Keratinocyte (primary cell): ENCODE data around the gene ATAD2B. TPM values are rescaled to one million over a fixed set of nuclear protein-coding genes. Genes with fewer than 3 reads are reported as not detected.

Source experiments
- DNase-seq: peaks from one replicate; pipeline ENCODE4 v3.0.0-alpha.2; 2011; ENCODE audit warnings: low read depth, missing footprints, low spot score
- FAIRE-seq: peaks from 2 replicates; lab custom pipeline; 2011; peaks lifted over from hg19 to GRCh38; lab: Jason Lieb, UNC
- H2AFZ ChIP-seq: 2 replicates; pipeline ENCODE4 v1.6.0; 2012; ENCODE audit warnings: low read length, control low read depth, inconsistent platforms; ENCODE audit not compliant: control insufficient read depth
- H3K27ac ChIP-seq: 2 replicates; pipeline ENCODE4 v1.5.1; 2011; ENCODE audit warnings: low read length; ENCODE audit not compliant: control insufficient read depth, insufficient read depth
- H3K27me3 ChIP-seq: 3 replicates; pipeline ENCODE4 v1.6.0; 2011; ENCODE audit warnings: low read length; ENCODE audit not compliant: control insufficient read depth, insufficient read depth; ENCODE audit errors: extremely low read depth
- H3K36me3 ChIP-seq, 2 experiments: 2 replicates in 1 of 2; 3 replicates in 1 of 2; pipeline ENCODE4 v1.5.1; 2011; ENCODE audit warnings: low read length in 2 of 2, mild to moderate bottlenecking in 1 of 2; ENCODE audit not compliant: control insufficient read depth in 2 of 2, insufficient read depth in 2 of 2; ENCODE audit errors: extremely low read depth in 1 of 2
- H3K4me1 ChIP-seq: 3 replicates; pipeline ENCODE4 v1.5.1; 2011; ENCODE audit warnings: low read length; ENCODE audit not compliant: control insufficient read depth, insufficient read depth; ENCODE audit errors: extremely low read depth
- H3K4me2 ChIP-seq: 3 replicates; pipeline ENCODE4 v1.6.0; 2011; ENCODE audit warnings: low read depth, low read length; ENCODE audit not compliant: control insufficient read depth, insufficient read depth; ENCODE audit errors: extremely low read depth
- H3K4me3 ChIP-seq, 3 experiments: fragments of 200-600 bp in 1 of 3; sonication (generic) in 1 of 3; 2 replicates in 2 of 3; 3 replicates in 1 of 3; pipeline ENCODE4 v1.5.1; 2011 to 2016; ENCODE audit warnings: low read length in 3 of 3, mild to moderate bottlenecking in 3 of 3, control low read depth in 2 of 3, inconsistent platforms in 1 of 3, low read depth in 1 of 3, mixed read lengths in 1 of 3, mixed run types in 1 of 3, moderate library complexity in 1 of 3; ENCODE audit not compliant: control insufficient read depth in 2 of 3, insufficient read depth in 2 of 3; ENCODE audit errors: extremely low read depth in 1 of 3
- H3K79me2 ChIP-seq: 2 replicates; pipeline ENCODE4 v1.6.0; 2012; ENCODE audit warnings: low read length; ENCODE audit not compliant: control insufficient read depth, insufficient read depth
- H3K9ac ChIP-seq: 3 replicates; pipeline ENCODE4 v1.6.0; 2011; ENCODE audit warnings: low read length; ENCODE audit not compliant: control insufficient read depth, insufficient read depth; ENCODE audit errors: extremely low read depth
- H3K9me1 ChIP-seq: 3 replicates; pipeline ENCODE4 v1.6.0; 2011; ENCODE audit warnings: low read length; ENCODE audit not compliant: control insufficient read depth, insufficient read depth; ENCODE audit errors: extremely low read depth
- H3K9me3 ChIP-seq: 2 replicates; pipeline ENCODE4 v1.5.1; 2012; ENCODE audit warnings: low read depth, low read length; ENCODE audit not compliant: control insufficient read depth
- H4K20me1 ChIP-seq: 3 replicates; pipeline ENCODE4 v1.6.0; 2011; ENCODE audit warnings: low read length; ENCODE audit not compliant: control insufficient read depth, insufficient read depth; ENCODE audit errors: extremely low read depth
- CTCF ChIP-seq, 3 experiments: IDR thresholded peaks in 1 of 3; conservative IDR thresholded peaks in 1 of 3; optimal IDR thresholded peaks in 1 of 3; 2 replicates in 2 of 3; 3 replicates in 1 of 3; pipeline versions ENCODE3 to v1.5.1; 2011; ENCODE audit warnings: low read length in 3 of 3, mild to moderate bottlenecking in 3 of 3, moderate library complexity in 2 of 3, control low read depth in 1 of 3, inconsistent platforms in 1 of 3; ENCODE audit not compliant: insufficient read depth in 2 of 3; ENCODE audit errors: extremely low read depth in 1 of 3
- EZH2 ChIP-seq: IDR thresholded peaks from one replicate; pipeline ENCODE4 v1.6.1; 2012; ENCODE audit warnings: inconsistent platforms, mild to moderate bottlenecking, low read length, moderate library complexity
- dilution Hi-C: fragments of 300-500 bp; cut with MboI; formaldehyde crosslinking; loops from one replicate; pipeline ENCODE4 v1.7.0; 2020; ENCODE audit warnings: low sequenced_read_pairs; ENCODE audit not compliant: extremely low pct_ligation_motif_present
- polyA plus RNA-seq, 5 experiments: library from polyadenylated mRNA; depleted of rRNA in 3 of 5; stranded (reverse) in 3 of 5; stranded (forward) in 1 of 5; unstranded in 1 of 5; fragments of >200 nt; gene quantifications; 1 replicate in 1 of 5; 2 replicates in 3 of 5; 3 replicates in 1 of 5; pipeline versions ENCODE4 v1.2.1 to v1.2.3, GENCODE V29; 2011 to 2012; ENCODE audit warnings: missing spikeins in 2 of 5, low read depth in 1 of 5, low replicate concordance in 1 of 5

Gene ATAD2B
- polyA plus RNA-seq, 1 donor (not counting 4 experiments of a cell fraction or from before 2014, with no cell fraction given) = 4.4 TPM

- Histone ChIP-seq H3K9me3 (no peaks in the 10 kb centered on the region), H3K79me2 (no peaks in the 10 kb centered on the region), H2AFZ (no peak overlapping the region), H3K4me2 (no peak overlapping the region), H3K9me1 (no peaks in the 10 kb centered on the region), H3K27ac (no peak overlapping the region), H3K27me3 (no peaks in the 10 kb centered on the region), H3K4me1 (no peaks in the 10 kb centered on the region), H3K4me3 (no peak overlapping the region), H3K9ac (no peak overlapping the region), H4K20me1 (no peaks in the 10 kb centered on the region), H3K36me3 (peaks cover 0 to 1% of the 10 kb centered on the region in 2 experiments)
- dilution Hi-C loops = no loop called here
- TF ChIP-seq EZH2 (no peak), CTCF (optimal IDR thresholded peaks at IDR 0.05 in 1 of 3, IDR thresholded peaks at IDR 0.05 in 1 of 3, conservative IDR thresholded peaks at IDR 0.05 in 1 of 3; ENCODE audit: extremely low read depth in 1 of 3, insufficient read depth in 2 of 3, low read length in 3 of 3) (no peak)
- FAIRE-seq (no peak), DNase-seq (no peak)
These were observed 90.9 kb downstream of the ATAD2B start for GRCh38 chr2:23835988-23836387.

- H3K27ac ChIP-seq = no peak overlapping the region
- H3K27me3 ChIP-seq = no peaks in the 10 kb centered on the region
- H3K4me3 ChIP-seq = no peak overlapping the region
- no peaks in the 10 kb centered on the region for H3K9me3 ChIP-seq
- no peak overlapping the region for H3K9ac ChIP-seq
- H3K79me2 ChIP-seq = no peaks in the 10 kb centered on the region
- DNase-seq (no peak), FAIRE-seq (no peak)
- H3K36me3 ChIP-seq = peaks cover 0 to 1% of the 10 kb centered on the region in 2 experiments
- no peaks in the 10 kb centered on the region for H3K9me1 ChIP-seq
- dilution Hi-C loops = no loop called here
- no peak overlapping the region for H3K4me2 ChIP-seq
- no peaks in the 10 kb centered on the region for H4K20me1 ChIP-seq
- no peak overlapping the region for H2AFZ ChIP-seq
- TF ChIP-seq CTCF (optimal IDR thresholded peaks at IDR 0.05 in 1 of 3, IDR thresholded peaks at IDR 0.05 in 1 of 3, conservative IDR thresholded peaks at IDR 0.05 in 1 of 3; ENCODE audit: extremely low read depth in 1 of 3, insufficient read depth in 2 of 3, low read length in 3 of 3) (no peak), EZH2 (no peak)
- H3K4me1 ChIP-seq = no peaks in the 10 kb centered on the region
These were observed 91.5 kb downstream of the ATAD2B start for GRCh38 chr2:23835423-23835822.
